MM.1S (cell line): ENCODE results near the gene LRRC58.

Experiments
- DNase-seq: peaks from one replicate; pipeline ENCODE4 v3.0.0-alpha.2; 2015
- H2AFZ ChIP-seq: fragments of 300-600 bp; sonication (generic); 2 replicates; pipeline ENCODE4 v1.6.0; 2016; ENCODE audit warnings: antibody characterized with exemption, low read length
- H3F3A ChIP-seq: fragments of 300-600 bp; sonication (generic); 2 replicates; pipeline ENCODE4 v1.6.1; 2016; ENCODE audit warnings: mild to moderate bottlenecking, antibody characterized with exemption, low read length, moderate library complexity, mixed read lengths; ENCODE audit not compliant: insufficient read depth
- H3K27ac ChIP-seq: fragments of 300-600 bp; sonication (generic); 2 replicates; pipeline ENCODE4 v1.5.1; 2016; ENCODE audit warnings: mild to moderate bottlenecking, low read length
- H3K27me3 ChIP-seq: fragments of 300-600 bp; sonication (generic); replicated peaks from 2 replicates; pipeline ENCODE4 v1.6.0; 2016; ENCODE audit warnings: low read length; ENCODE audit not compliant: insufficient read depth
- H3K36me3 ChIP-seq: fragments of 300-600 bp; sonication (generic); replicated peaks from 2 replicates; pipeline ENCODE4 v1.6.1; 2016; ENCODE audit warnings: mild to moderate bottlenecking, low read length, mixed read lengths; ENCODE audit not compliant: insufficient read depth
- H3K4me1 ChIP-seq: fragments of 300-600 bp; sonication (generic); 2 replicates; pipeline ENCODE4 v1.6.1; 2016; ENCODE audit warnings: low read length, mixed read lengths
- H3K4me2 ChIP-seq: fragments of 300-600 bp; sonication (generic); 2 replicates; pipeline ENCODE4 v1.6.0; 2016; ENCODE audit warnings: low read depth, low read length
- H3K4me3 ChIP-seq: fragments of 300-600 bp; sonication (generic); 2 replicates; pipeline ENCODE4 v1.5.1; 2016; ENCODE audit warnings: low read length, mixed read lengths
- H3K79me2 ChIP-seq: fragments of 300-600 bp; sonication (generic); 2 replicates; pipeline ENCODE4 v1.6.1; 2016; ENCODE audit warnings: mixed run types, low read length, mixed read lengths
- H3K9ac ChIP-seq: fragments of 300-600 bp; sonication (generic); 2 replicates; pipeline ENCODE4 v1.6.1; 2016; ENCODE audit warnings: low read length, mixed read lengths
- H3K9me2 ChIP-seq: fragments of 300-600 bp; sonication (generic); replicated peaks from 2 replicates; pipeline ENCODE4 v1.6.1; 2016; ENCODE audit warnings: mild to moderate bottlenecking, low read length, mixed read lengths; ENCODE audit not compliant: insufficient read depth
- H3K9me3 ChIP-seq: fragments of 300-600 bp; sonication (generic); replicated peaks from 2 replicates; pipeline ENCODE4 v1.6.1; 2016; ENCODE audit warnings: mild to moderate bottlenecking, low read length, mixed read lengths; ENCODE audit not compliant: insufficient read depth
- H4K20me1 ChIP-seq: fragments of 300-600 bp; sonication (generic); 2 replicates; pipeline ENCODE4 v1.6.1; 2016; ENCODE audit warnings: mild to moderate bottlenecking, low read length, moderate library complexity, mixed read lengths; ENCODE audit not compliant: insufficient read depth
- CTCF ChIP-seq: fragments of 300-600 bp; sonication (generic); IDR thresholded peaks from 2 replicates; pipeline ENCODE4 v1.5.1; 2016; ENCODE audit warnings: antibody characterized with exemption, low read length, mixed read lengths
- EZH2 ChIP-seq: fragments of 300-600 bp; sonication (generic); optimal IDR thresholded peaks from 2 replicates; pipeline ENCODE3; 2017; ENCODE audit warnings: low read depth, mild to moderate bottlenecking, antibody characterized with exemption, low read length, mixed read lengths
- EZH2phosphoT487 ChIP-seq: fragments of 300-600 bp; sonication (generic); IDR thresholded peaks from 2 replicates; pipeline ENCODE4 v1.6.1; 2018; ENCODE audit warnings: antibody characterized with exemption, low read length

Gene LRRC58

GRCh38 chr3:120276767-120277166 lies 72.4 kb downstream of the LRRC58 start:
- H3K9me2 ChIP-seq = no peaks in the 10 kb centered on the region
- H3K79me2 ChIP-seq = no peaks in the 10 kb centered on the region
- H3F3A ChIP-seq = no peaks in the 10 kb centered on the region
- H3K27ac ChIP-seq = no peak overlapping the region
- no peaks in the 10 kb centered on the region for H3K27me3 ChIP-seq
- no peaks in the 10 kb centered on the region for H3K9me3 ChIP-seq
- no peaks in the 10 kb centered on the region for H4K20me1 ChIP-seq
- DNase-seq = no peak
- no peak overlapping the region for H3K4me3 ChIP-seq
- H3K4me1 ChIP-seq = no peaks in the 10 kb centered on the region
- H3K9ac ChIP-seq = no peak overlapping the region
- TF ChIP-seq EZH2phosphoT487 (no peak), CTCF (no peak), EZH2 (no peak)
- H3K36me3 ChIP-seq = no peaks in the 10 kb centered on the region; the same call in 1 of the 2 replicates
- no peak overlapping the region for H2AFZ ChIP-seq
- H3K4me2 ChIP-seq = no peak overlapping the region

- Histone ChIP-seq H3K4me3 (no peak overlapping the region), H3F3A (no peaks in the 10 kb centered on the region), H3K9me3 (no peaks in the 10 kb centered on the region), H4K20me1 (no peaks in the 10 kb centered on the region), H3K27ac (no peak overlapping the region), H3K9ac (no peak overlapping the region), H3K4me1 (no peaks in the 10 kb centered on the region), H3K79me2 (no peaks in the 10 kb centered on the region), H2AFZ (no peak overlapping the region), H3K27me3 (no peaks in the 10 kb centered on the region), H3K36me3 (no peaks in the 10 kb centered on the region; the same call in 1 of the 2 replicates), H3K4me2 (no peak overlapping the region), H3K9me2 (no peaks in the 10 kb centered on the region)
- no peak for DNase-seq
- TF ChIP-seq EZH2phosphoT487 (no peak), EZH2 (no peak)
These were observed 73.5 kb downstream of the LRRC58 start for GRCh38 chr3:120275618-120276017.

- no peaks in the 10 kb centered on the region for H3K9me2 ChIP-seq
- no peak for DNase-seq
- no peaks in the 10 kb centered on the region for H3K9me3 ChIP-seq
- H2AFZ ChIP-seq = no peak overlapping the region
- no peak overlapping the region for H3K4me3 ChIP-seq
- no peaks in the 10 kb centered on the region for H3K27me3 ChIP-seq
- TF ChIP-seq EZH2phosphoT487 (no peak), EZH2 (no peak), CTCF (no peak)
- H3K4me1 ChIP-seq = no peaks in the 10 kb centered on the region
- no peaks in the 10 kb centered on the region for H4K20me1 ChIP-seq
- H3K9ac ChIP-seq = no peak overlapping the region
- H3K4me2 ChIP-seq = no peak overlapping the region
- H3K79me2 ChIP-seq = no peaks in the 10 kb centered on the region
- H3F3A ChIP-seq = no peaks in the 10 kb centered on the region
- no peaks in the 10 kb centered on the region; the same call in 1 of the 2 replicates for H3K36me3 ChIP-seq
- no peak overlapping the region for H3K27ac ChIP-seq
These were observed 74.4 kb downstream of the LRRC58 start for GRCh38 chr3:120274739-120275167.
